Gastrocnemius medialis (tissue), 4 donors: Measurements from ENCODE around the gene PLEKHG4B.
"Not testable (repeated sequence)": the region's sequence is repeated elsewhere in the genome, so short reads cannot be mapped to it uniquely, and the experiment has no call there.

Source experiments
- CTCF ChIP-seq, 5 experiments: fragments of 450-650 bp in 3 of 5; fragments of 200-600 bp in 2 of 5; sonication (generic) in 2 of 5; IDR thresholded peaks in 4 of 5; conservative IDR thresholded peaks in 1 of 5; 1 replicate in 4 of 5; 2 replicates in 1 of 5; pipeline ENCODE4 v1.5.1; 2016 to 2019; ENCODE audit warnings: antibody characterized with exemption in 5 of 5, mild to moderate bottlenecking in 3 of 5, moderate library complexity in 3 of 5
- POLR2A ChIP-seq, 2 donors: fragments of 450-650 bp; IDR thresholded peaks; one replicate each; pipeline ENCODE4 v1.6.1; 2017; ENCODE audit warnings: antibody characterized with exemption in 2 of 2, mild to moderate bottlenecking in 2 of 2, moderate library complexity in 2 of 2

GRCh38 chr5:216076-216475 is 124.1 kb downstream of the PLEKHG4B start:
- not testable (repeated sequence) for TF ChIP-seq POLR2A (IDR thresholded peaks at IDR 0.05); CTCF (IDR thresholded peaks at IDR 0.05 in 4 of 5, conservative IDR thresholded peaks at IDR 0.05 in 1 of 5)
